GM19395 (cell line): ENCODE results near the gene TTC28.
"Not testable (repeated sequence)": the region's sequence is repeated elsewhere in the genome, so short reads cannot be mapped to it uniquely, and the experiment has no call there.

Experiments used
- ATAC-seq: cut with Tn5 transposase; IDR thresholded peaks from one replicate; pipeline ENCODE4 v1.9.1; 2021; ENCODE audit warnings: mild to moderate bottlenecking, moderate library complexity; ENCODE audit not compliant: unreplicated experiment

TTC28 gene

DNA sequence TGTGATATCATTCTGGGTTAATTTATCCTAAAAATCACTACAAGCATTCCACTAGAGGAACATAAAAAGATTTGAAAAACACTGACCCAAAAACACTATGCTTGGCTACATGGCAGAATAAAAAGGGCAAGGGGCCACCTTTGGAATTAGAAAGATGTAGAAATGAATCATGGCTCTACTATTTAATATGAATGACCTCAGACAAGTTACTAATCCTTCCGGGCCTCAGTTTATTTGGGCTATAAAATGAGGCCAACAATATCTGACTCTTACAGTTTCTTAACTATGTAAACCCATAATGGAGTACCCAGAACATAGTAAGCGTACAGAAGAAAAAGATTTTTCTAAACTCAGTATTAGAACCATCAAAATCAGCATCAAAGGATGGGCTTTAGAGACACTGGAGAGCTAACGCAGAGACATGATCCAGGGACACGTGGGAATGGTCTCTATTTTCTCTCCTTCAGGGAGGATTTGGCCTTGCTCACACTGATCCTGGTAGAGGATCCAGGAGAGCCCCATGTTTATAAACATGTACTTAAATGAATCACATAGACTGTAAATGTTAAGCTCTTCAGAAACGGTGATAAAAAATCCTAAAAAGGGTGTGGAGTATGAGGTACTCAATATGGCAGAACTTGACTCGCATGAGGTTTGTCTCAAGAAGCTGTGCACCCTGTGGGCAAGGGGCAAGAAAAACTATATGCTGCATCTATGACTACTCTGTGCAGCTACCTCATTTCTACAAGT lies 472.2 kb downstream of the TTC28 start:
- ATAC-seq = no peak

GRCh38 chr22:28205926-28206325 lies 473.7 kb downstream of the TTC28 start:
- no peak for ATAC-seq

DNA sequence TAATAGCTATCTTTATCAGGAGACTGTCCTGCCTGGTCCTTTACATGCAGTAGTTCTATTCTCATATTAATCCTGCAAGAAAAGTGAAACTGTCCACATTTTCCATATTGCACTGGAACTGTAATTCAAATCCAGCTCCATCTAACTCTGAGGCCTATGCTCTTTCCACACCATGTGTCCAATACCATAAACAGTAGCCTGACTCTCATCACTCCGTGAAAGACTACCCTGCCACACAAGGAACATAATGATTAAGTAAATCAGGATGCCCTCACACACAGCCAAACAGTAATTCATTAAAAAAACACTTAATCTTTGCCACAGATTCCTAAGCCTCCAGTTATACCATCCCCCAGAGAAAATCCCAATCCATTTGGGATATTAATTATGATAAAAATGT lies 475.3 kb downstream of the TTC28 start:
- no peak for ATAC-seq

- no peak for ATAC-seq
Observed at GRCh38 chr22:28203286-28203685, 476.4 kb downstream of the TTC28 start.

DNA sequence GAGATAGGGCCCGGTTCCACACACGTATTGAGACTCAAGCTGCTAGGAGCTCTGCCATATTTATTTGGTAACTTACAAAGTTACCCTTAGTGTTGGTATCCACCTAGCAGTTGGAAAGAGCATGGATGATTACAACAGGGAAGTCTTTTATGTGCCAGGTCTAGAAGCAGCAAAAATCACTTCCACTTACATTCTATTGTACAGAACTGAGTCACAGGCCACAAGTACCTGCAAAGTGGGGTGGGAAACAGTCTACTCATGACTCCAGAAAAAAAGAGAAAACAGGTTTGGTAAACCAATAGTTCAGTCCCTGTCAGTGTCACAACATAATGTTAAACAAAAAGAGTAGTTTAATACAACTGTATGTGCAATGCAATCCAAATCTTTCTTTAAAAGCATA lies 480.9 kb downstream of the TTC28 start:
- no peak for ATAC-seq

DNA sequence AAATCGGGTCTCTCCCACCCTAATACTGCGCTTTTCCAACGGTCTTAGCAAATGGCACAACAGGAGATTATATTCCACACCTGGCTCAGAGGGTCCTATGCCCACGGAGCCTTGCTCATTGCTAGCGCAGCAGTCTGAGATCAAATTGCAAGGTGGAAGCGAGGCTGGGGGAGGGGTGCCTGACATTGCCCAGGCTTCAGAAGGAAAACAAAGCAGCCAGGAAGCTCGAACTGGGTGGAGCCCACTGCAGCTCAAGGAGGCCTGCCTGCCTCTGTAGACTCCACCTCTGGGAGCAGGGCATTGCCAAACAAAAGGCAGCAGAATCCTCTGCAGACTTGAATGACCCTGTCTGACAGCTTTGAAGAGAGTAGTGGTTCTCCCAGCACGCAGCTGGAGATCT lies 488.1 kb downstream of the TTC28 start:
- ATAC-seq = not testable (repeated sequence)

DNA sequence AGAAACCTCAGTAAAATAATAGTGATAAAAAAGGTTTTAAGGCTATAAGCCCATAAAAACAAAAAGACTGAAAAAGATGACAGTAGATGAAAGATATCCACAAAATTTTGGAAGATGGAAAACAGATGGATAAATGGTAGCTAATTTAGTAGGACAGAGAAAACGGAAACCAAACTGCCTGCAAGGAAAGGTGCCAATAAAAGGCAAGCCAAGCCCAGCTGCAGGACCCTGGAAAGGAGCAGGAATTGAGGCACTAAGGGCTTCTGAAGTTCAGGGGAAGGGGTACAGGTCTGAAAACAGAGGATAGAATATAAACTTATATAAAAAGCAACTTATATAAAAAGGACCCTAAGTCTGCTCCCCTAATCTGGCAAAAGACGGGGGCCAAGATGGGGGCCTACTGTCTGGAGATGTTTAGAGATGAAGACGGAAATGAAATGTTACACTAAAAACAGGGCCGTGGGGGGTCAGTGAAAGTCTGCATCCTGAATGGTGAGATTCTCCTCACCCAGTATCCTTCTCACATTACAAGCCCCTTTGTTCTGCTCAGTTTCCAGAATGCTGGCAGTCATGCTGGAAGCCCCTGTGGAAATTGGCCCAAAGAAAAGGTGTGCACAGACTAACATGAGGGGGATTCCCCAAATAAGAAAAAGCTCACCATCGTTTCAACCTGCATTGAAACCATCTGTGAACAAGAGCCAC lies 491.3 kb downstream of the TTC28 start:
- no peak for ATAC-seq

DNA sequence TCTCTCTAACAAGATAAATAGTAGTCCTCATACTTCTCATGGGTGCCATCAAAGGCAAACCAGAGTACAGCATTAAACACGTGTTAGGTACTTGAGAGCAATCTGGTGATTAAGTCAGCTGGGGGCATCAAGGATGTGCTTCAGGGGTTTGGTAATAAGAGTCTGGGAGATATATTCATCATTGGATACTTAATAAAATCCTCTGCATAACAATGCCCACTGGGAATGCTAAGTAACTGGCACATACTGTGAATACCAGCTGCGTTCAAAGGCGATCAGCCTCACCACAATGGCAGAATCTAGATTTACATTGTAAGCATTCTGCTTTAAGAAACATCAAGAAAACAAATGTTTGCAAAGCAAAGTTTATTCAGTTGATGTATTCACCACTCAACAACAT lies 492.0 kb downstream of the TTC28 start:
- ATAC-seq = no peak

GRCh38 chr22:28186641-28187040 lies 493.0 kb downstream of the TTC28 start:
- ATAC-seq = no peak

DNA sequence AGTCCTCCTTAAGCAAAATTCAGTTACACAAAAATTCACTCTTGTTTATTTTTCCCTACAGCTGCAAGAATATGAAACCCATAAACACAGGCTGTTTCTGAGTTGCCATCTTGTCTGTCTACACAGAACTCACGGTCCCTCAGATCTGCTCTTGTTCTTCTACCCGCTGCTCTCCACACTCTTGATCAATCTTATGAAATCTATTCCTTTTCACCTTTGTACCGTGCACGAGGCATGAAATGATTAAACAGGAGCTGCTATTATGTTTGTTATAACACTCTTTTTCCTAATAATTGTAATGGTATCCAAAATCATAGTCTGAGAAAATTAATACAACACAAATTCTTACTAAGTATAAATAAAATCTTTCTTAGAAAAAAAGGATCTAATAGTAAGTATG lies 494.5 kb downstream of the TTC28 start:
- no peak for ATAC-seq

DNA sequence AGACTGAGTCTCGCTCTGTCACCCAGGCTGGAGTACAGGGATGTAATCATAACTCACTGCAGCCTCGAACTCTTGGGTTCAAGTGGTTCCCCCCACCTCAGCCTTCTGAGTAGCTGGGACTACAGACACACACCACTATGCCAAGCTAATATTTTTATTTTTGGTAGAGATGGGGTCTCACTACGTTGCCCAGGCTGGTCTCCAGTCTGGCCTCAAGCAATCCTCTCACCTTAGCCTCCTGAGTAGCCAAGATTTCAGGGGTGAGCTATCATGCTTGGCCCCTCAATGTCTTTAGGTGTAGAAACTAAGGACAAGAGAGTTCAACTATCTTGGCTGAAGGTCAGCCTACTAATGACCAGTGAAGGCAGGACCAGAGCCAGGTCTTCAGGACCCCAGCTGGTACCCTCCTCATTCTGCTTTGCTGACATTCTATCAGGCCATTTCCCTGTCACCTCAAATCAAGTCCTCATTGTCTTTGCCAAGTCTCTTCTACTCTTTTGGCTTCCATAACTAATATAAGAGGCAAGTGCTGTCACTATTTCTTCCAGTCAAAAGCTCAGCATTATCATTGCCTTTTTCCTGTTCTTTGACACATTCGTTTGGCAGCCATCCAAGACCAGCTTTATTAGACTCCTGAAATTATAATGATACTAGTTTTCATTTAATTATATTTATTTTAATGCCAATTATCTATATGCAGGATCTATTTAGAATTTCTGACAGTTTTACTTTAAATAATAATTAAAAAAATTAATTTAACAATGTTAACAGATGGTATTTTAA lies 496.4 kb downstream of the TTC28 start:
- ATAC-seq = no peak

DNA sequence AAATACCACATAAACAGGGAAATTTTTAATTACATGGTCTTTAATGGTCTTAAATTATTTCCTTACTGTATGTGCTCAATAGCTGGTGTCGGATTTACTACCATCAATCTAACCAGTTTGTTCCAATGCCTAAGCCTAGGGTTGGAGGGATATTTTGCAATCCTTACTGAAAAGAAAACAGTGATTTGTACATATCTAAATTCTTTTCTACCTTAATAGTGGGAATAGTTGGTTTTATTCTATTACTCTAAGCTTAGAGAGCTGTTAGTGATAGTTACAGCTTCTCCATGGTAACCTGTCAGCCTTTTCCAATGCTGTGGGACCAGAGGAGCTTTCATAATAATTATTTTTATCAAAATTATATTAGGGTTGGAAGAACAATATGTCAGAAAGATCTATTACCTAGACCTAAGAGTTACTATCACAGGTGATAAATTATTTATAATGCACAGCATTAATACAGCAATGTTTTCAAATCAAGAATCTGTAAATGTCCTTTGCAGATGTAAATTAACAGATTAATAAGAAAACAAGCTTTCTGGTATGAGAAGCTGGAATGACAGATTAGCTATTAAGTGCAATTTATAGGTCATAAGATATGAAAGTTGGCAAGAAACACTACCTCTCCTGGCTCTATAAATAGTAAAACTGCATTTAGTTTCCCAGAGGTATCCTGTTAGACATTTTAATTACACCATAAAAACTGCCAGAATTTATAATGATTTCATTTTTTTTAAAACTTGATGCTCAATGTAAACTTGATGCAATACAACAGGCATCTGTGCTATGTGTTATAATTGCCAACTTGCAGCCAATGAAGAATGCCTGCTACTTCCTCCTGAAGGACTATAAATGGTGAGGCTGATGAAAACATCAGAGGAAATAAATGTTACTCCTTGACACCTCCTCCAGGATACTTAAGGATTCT lies 498.6 kb downstream of the TTC28 start:
- no peak for ATAC-seq

DNA sequence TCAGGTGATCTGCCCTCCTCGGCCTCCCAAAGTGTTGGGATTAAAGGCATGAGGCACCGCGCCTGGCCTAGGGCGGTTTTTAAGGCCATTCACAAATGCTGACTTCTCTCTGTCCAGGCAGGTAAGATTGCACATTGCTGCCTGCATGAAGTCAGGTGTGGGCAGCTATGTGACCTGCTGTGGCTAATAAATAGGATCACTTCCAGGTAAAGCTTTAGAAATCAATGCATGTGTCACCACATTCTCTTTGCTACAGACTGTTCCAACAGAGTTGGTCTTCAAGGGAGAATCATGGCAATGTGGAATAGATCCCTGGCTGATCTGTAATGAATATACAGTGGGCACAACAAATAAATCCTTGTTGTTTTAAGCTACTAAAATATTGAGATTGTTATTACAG lies 500.2 kb downstream of the TTC28 start:
- no peak for ATAC-seq

- ATAC-seq = no peak
Observed at GRCh38 chr22:28175730-28176492, 503.7 kb downstream of the TTC28 start.

GRCh38 chr22:28174509-28174908 lies 505.1 kb downstream of the TTC28 start:
- ATAC-seq = no peak

DNA sequence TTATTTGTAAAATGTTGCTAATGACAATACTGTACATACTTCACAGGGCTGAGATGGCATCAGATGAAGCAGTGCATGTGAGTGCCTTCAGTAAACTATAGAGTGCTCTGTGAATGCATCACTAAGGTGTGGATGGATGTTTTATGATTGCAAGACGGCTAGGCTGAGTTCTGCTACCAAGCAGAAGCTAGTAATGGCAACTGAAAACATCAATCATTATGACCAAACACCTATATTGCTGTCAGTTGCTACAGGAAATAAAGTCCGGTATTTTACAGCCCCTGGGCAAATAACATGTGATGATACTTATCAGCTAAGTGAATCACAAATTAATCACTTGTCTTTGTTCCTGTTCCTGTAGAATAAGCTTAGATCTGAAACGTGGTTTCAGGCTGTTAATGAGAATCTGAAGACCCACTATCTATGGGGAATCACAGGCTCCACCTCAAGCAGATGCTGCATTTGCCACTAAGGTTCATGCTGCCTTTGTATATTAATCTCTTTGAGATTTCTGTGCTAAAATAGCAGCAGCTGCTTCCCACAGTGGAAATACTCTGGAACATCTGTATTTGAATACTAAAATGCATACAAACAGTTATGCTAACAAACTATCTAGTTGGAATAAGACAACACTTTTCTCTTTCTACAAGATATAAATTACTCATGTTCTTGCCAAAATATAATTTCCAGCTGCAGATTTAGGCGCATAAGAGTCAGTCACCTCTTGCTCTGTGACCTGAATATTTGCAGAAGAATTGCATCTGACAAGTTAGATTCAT lies 506.6 kb downstream of the TTC28 start:
- ATAC-seq = no peak

DNA sequence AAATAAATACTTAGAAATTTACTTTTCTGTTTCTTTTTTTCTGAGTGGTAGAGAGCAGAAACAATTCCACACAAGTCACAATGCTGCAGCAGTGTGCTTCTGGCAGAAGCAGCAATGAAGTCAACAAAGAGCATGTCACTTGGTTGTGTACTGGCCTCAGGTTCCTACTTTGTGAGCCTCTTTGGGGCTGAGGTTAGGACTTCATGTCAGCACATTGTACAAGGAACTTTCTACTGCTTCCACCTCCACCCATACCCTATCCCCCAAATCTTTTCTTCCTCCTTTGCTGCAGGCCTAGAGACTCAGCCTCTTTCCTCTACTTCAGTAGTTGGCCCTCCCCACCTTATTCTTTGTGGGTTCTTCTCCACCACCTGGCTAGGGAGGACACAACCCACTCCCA lies 507.9 kb downstream of the TTC28 start:
- no peak for ATAC-seq

DNA sequence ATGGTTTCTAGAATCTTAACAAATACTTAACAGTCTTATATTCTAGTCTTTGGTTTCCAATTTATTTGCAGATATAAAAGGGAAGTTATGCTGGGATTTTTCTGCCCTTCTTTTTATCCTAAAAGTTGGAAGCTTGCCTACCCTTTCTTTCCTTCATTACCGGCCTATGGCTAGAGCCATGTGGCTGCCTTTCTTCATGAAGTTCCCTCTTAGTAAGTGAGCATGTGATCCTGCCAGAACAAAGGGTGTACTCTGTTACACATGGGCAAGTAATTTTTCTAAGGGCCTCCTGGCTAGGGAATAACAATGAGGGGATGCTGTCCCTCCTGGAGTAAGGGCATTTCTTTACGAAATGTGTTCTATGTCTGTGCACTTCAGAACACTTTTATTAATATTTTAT lies 508.5 kb downstream of the TTC28 start:
- no peak for ATAC-seq

DNA sequence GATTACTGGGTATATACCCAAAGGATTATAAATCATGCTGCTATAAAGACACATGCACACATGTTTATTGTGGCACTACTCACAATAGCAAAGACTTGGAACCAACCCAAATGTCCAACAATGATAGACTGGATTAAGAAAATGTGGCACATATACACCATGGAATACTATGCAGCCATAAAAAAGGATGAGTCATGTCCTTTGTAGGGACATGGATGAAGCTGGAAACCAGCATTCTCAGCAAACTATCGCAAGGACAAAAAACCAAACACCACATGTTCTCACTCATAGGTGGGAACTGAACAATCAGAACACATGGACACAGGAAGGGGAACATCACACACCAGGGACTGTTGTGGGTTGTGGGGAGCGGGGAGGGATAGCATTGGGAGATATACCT lies 510.3 kb downstream of the TTC28 start:
- ATAC-seq = not testable (repeated sequence)
